HG02885 (cell line): ENCODE measurements around the gene COL8A2.

Experiments
- ATAC-seq: cut with Tn5 transposase; IDR thresholded peaks from one replicate; pipeline ENCODE4 v1.9.1; 2021; ENCODE audit warnings: mild to moderate bottlenecking; ENCODE audit not compliant: unreplicated experiment, poor library complexity

COL8A2 gene

GRCh38 chr1:36093226-36093625 is 31.8 kb downstream of the COL8A2 start:
- ATAC-seq, result no peak

GRCh38 chr1:36092798-36093185 is 32.2 kb downstream of the COL8A2 start:
- no peak for ATAC-seq

GRCh38 chr1:36092166-36092797 is 32.7 kb downstream of the COL8A2 start:
- no peak for ATAC-seq

- ATAC-seq, result no peak
Measured at GRCh38 chr1:36091698-36092097, 33.3 kb downstream of the COL8A2 start.

GRCh38 chr1:36091141-36091540 is 33.9 kb downstream of the COL8A2 start:
- no peak for ATAC-seq

GRCh38 chr1:36089393-36090121 is 35.5 kb downstream of the COL8A2 start:
- ATAC-seq, result peak; percentile 15

GRCh38 chr1:36088577-36089392 is 36.2 kb downstream of the COL8A2 start, which contains the start of gene ADPRS:
TSS of gene ADPRS (plus strand) at chr1:36088892. CDS start at chr1:36088905, 13 bp downstream.
- ATAC-seq, result peak; percentile 82

GRCh38 chr1:36088265-36088576 is 36.8 kb downstream of the COL8A2 start:
- ATAC-seq, result no peak

GRCh38 chr1:36087233-36088123 is 37.5 kb downstream of the COL8A2 start:
- no peak for ATAC-seq

GRCh38 chr1:36086529-36087232 is 38.3 kb downstream of the COL8A2 start:
- no peak for ATAC-seq

- no peak for ATAC-seq
Measured at GRCh38 chr1:36085686-36086526, 39.1 kb downstream of the COL8A2 start.

- no peak for ATAC-seq
Measured at GRCh38 chr1:36085126-36085525, 39.9 kb downstream of the COL8A2 start.

GRCh38 chr1:36084497-36085115 is 40.4 kb downstream of the COL8A2 start:
- no peak for ATAC-seq

- no peak for ATAC-seq
Measured at GRCh38 chr1:36083635-36084496, 41.2 kb downstream of the COL8A2 start, which contains the start of gene TEKT2. TSS of gene TEKT2 (plus strand) at chr1:36084094. CDS start at chr1:36084922, 828 bp downstream.

GRCh38 chr1:36083219-36083618 is 41.8 kb downstream of the COL8A2 start:
- ATAC-seq, result no peak

- ATAC-seq, result no peak
Measured at GRCh38 chr1:36081926-36082485, 43.0 kb downstream of the COL8A2 start.

GRCh38 chr1:36080801-36081200 is 44.2 kb downstream of the COL8A2 start:
- ATAC-seq, result no peak
